ENCODE results near the gene NOC2L.
"Not testable (repeated sequence)": the region's sequence is repeated elsewhere in the genome, so short reads cannot be mapped to it uniquely, and the experiment has no call there.

Gene NOC2L

DNA sequence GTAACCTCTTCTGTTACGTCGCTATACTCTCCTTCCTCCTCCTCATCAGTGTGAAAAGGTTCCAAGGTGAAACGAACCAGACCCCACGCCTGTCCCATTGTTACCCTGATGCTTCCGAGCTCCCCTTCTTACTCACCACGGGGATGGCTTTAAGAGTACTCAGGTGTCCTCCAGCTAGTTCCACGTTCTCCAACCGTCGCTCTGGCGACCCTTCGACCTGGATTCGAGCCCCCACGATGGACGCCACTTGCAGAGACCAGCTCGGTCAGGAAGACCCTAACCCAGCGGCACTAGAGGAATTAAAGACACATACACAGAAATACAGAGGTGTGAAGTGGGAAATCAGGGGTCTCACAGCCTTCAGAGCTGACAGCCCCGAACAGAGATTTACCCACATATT lies 61.1 kb downstream of the NOC2L start:
- not testable (repeated sequence) for DNase-seq

DNA sequence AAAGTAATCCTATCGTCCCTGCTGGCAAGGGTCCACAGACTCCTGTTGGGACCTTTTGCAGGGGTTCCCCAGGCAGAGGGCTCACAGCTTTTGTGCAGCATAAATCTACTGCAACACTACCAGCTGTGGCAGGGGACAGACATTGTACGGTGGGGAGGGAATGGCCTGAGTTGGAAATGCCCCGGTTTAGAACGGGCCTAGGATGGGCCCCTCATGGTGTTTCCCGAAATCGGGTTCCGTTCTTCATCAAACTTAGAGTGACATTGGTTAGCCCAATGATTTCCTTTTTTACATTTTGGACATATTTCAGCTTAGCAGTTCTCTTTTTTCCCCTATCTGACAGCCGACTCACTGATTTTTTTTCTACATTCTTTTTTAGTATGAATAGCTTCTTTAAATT lies 61.8 kb downstream of the NOC2L start:
- no peak for DNase-seq
